Muscle of leg (tissue), 11 donors: ENCODE measurements around the gene SBK2. TPM values are rescaled to one million over a fixed set of nuclear protein-coding genes. Genes with fewer than 3 reads are reported as not detected.
A peak's percentile ranks its signal among the peaks of the same experiment; 100 is the strongest.

Experiments
- DNase-seq: peaks from one replicate; pipeline ENCODE4 v3.0.0; 2013
- H3K27ac ChIP-seq: one replicate; pipeline ENCODE4 v1.5.1; 2013; ENCODE audit warnings: mild to moderate bottlenecking, low read length, control low read depth
- H3K27me3 ChIP-seq: one replicate; pipeline ENCODE4 v1.6.1; 2013; ENCODE audit warnings: low read length; ENCODE audit not compliant: control insufficient read depth, insufficient read depth
- H3K36me3 ChIP-seq: one replicate; pipeline ENCODE4 v1.6.1; 2013; ENCODE audit warnings: low read length; ENCODE audit not compliant: control insufficient read depth, insufficient read depth
- H3K4me1 ChIP-seq: one replicate; pipeline ENCODE4 v1.6.1; 2013; ENCODE audit warnings: low read length; ENCODE audit not compliant: control insufficient read depth, insufficient read depth
- H3K4me3 ChIP-seq: one replicate; pipeline ENCODE4 v1.5.1; 2013; ENCODE audit warnings: low read length, control low read depth
- H3K9me3 ChIP-seq: replicated peaks from 2 replicates; pipeline ENCODE4 v1.6.1; 2013; ENCODE audit warnings: low read depth, low read length; ENCODE audit not compliant: control insufficient read depth
- WGBS: methylation state at CpG from one replicate; pipeline ENCODE4 v1.1.5; 2013; ENCODE audit warnings: missing lambda C conversion rate; ENCODE audit not compliant: insufficient coverage; 5-methylcytosine and 5-hydroxymethylcytosine counted together
- polyA plus RNA-seq, 8 donors: library from polyadenylated mRNA; unstranded; fragments of 120-200 nt; gene quantifications; one replicate each; pipeline versions ENCODE4 v1.2.1 to v1.2.3, GENCODE V29; 2013; ENCODE audit warnings: inconsistent platforms in 1 of 8, low replicate concordance in 1 of 8; ENCODE audit not compliant: insufficient read length in 8 of 8, insufficient read depth in 1 of 8
- total RNA-seq: library from RNA; stranded (reverse); fragments of 120-200 nt; gene quantifications from one replicate; pipeline ENCODE4 v1.2.4, GENCODE V29; 2013

The SBK2 gene
- total and polyA plus RNA-seq, 9 donors = 0.89 to 9.7 (median 3.7) TPM

DNA sequence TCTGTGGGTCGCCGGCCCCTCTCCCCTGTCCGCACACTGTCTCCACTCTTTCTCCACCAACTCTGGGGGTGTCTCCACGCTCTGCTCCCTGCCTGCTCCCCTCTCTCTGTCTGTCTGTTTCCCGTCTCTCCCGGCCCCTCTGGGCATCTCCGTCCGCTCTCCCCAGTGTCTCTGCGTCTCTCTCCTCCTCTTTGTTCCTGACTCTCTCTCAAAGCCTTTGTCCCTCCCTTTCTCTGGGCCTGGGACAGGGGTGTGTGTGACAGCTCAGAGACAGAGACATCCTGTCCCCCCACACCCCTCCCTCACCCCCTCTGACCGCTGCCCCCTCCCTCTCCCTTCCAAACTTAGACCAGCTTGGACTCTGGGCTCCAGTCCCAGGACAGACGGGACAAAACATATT is 9.1 kb upstream of the SBK2 start:
- Histone ChIP-seq H3K4me1 (peaks cover 40% of the 10 kb centered on the region), H3K9me3 (no peaks in the 10 kb centered on the region), H3K4me3 (no peak overlapping the region), H3K27me3 (peaks cover 16% of the 10 kb centered on the region), H3K36me3 (no peaks in the 10 kb centered on the region), H3K27ac (no peak overlapping the region)
- 44% methylated on average over 8 of the region's 11 CpGs for WGBS
- DNase-seq = no peak

DNA sequence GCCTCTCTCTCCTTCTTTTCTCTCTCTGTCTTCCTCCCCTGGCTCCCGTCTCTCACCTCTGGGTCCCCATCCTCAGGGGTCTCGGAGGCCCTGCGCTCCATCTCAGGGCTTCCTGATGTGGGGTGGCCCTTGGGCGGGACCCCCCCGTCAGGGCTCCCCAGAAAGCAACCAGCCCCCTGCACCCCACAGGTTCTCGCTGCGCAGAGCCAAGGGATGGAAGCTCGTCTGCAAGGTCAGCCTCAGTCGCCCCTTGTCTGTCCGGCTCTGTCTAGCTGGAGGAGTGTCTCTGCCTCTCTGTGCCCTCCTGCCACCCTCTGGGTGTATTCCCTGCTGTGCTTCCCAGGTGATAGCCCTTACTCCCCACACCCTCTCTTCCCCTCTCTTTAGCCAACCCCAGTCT is 8.5 kb upstream of the SBK2 start, which contains the start of gene SBK3:
Gene SBK3, minus strand, starts transcription at position 101 of the 400 bp plus-strand sequence. Its CDS starts 0 bp downstream, at position 101.
- no peak for DNase-seq
- Histone ChIP-seq H3K27me3 (peaks cover 16% of the 10 kb centered on the region), H3K4me3 (no peak within 1 kb of the TSS), H3K4me1 (peaks cover 45% of the 10 kb centered on the region), H3K9me3 (no peaks in the 10 kb centered on the region), H3K27ac (no peak within 1 kb of the TSS), H3K36me3 (no peaks in the 10 kb centered on the region)
- 78% methylated on average over 9 of the region's 10 CpGs for WGBS

DNA sequence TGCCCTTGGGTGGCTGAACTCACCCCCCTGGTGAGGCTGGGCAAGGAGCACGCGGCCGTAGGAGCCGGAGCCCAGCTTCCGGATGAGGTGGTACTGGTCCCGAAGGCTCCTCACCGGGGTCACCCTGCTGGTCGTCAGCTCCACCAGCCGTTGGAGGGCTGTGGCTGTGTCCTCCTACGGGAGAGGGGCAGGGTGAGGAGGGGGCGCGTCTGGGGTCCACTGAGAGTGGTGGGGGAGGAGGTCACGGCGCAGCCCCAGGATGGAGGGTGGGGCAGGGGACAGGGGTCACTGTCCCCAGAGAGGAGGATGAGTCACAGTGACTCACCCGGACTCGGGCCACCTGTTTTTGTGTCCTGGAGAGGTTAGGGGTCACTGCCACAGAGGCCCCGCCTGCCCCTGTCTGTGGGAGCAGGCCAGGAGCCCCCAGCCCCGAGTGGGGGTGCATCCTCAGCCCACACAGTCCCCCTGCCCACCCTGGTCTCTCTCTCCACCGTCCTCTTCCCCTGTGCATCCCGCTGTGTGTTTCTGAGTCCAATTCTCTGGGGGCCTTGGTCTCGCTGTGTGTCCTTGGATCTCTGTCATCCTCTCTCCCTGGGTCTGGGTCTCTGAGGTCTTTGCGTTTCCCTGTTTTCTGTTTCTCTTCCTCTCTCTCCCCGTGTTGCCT is 8.0 kb upstream of the SBK2 start:
- no peak for DNase-seq
- WGBS = 69% methylated on average over 14 of the region's 23 CpGs
- Histone ChIP-seq H3K4me3 (no peak overlapping the region), H3K4me1 (peaks cover 47% of the 10 kb centered on the region), H3K27me3 (peaks cover 11% of the 10 kb centered on the region), H3K36me3 (no peaks in the 10 kb centered on the region), H3K27ac (no peak overlapping the region), H3K9me3 (no peaks in the 10 kb centered on the region)

GRCh38 chr19:55544014-55544413 is 7.1 kb upstream of the SBK2 start:
- Histone ChIP-seq H3K27me3 (peaks cover 7% of the 10 kb centered on the region), H3K36me3 (no peaks in the 10 kb centered on the region), H3K4me1 (peaks cover 49% of the 10 kb centered on the region), H3K27ac (no peak overlapping the region), H3K4me3 (no peak overlapping the region), H3K9me3 (no peaks in the 10 kb centered on the region)
- no peak for DNase-seq
- 82% methylated on average over 14 of the region's 15 CpGs for WGBS

DNA sequence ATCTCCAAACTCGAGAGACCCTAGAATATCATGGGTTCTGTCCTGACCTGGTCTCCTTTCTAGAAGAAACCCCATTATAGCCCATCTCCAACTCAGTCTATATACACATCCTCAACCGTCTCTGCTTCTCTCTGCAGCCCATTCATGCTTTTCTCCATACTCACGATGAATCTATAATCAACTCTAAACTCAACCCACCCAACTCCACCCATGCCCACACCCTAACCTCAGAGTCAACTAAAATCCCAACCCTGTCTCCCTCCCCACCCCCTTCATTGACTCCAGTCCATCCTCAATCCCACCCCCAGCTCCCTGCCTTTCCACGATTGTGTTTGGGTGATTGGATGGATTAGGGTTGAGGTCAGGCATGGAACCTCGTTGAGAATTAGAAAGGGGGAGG is 6.6 kb upstream of the SBK2 start:
- H3K4me1 ChIP-seq = peaks cover 49% of the 10 kb centered on the region
- H3K9me3 ChIP-seq = no peaks in the 10 kb centered on the region
- WGBS = 81% methylated on average over 3 of the region's 5 CpGs
- no peak overlapping the region for H3K27ac ChIP-seq
- no peak for DNase-seq
- no peaks in the 10 kb centered on the region for H3K36me3 ChIP-seq
- H3K27me3 ChIP-seq = peaks cover 7% of the 10 kb centered on the region
- no peak overlapping the region for H3K4me3 ChIP-seq

- no peak for DNase-seq
- H3K4me1 ChIP-seq = peaks cover 58% of the 10 kb centered on the region
- no peaks in the 10 kb centered on the region for H3K36me3 ChIP-seq
- no peak overlapping the region for H3K27ac ChIP-seq
- H3K9me3 ChIP-seq = no peaks in the 10 kb centered on the region
- H3K27me3 ChIP-seq = peaks cover 7% of the 10 kb centered on the region
- no peak overlapping the region for H3K4me3 ChIP-seq
- 89% methylated on average over 7 of the region's 7 CpGs for WGBS
Measured at GRCh38 chr19:55542292-55542855, 5.4 kb upstream of the SBK2 start.

GRCh38 chr19:55541091-55541490 is 4.2 kb upstream of the SBK2 start:
- DNase-seq = no peak
- no peaks in the 10 kb centered on the region for H3K9me3 ChIP-seq
- no peaks in the 10 kb centered on the region for H3K36me3 ChIP-seq
- peaks cover 55% of the 10 kb centered on the region for H3K4me1 ChIP-seq
- H3K27ac ChIP-seq = no peak overlapping the region
- WGBS = 76% methylated on average over 19 of the region's 19 CpGs
- H3K27me3 ChIP-seq = peaks cover 7% of the 10 kb centered on the region
- no peak overlapping the region for H3K4me3 ChIP-seq

GRCh38 chr19:55540619-55541018 is 3.7 kb upstream of the SBK2 start:
- peaks cover 50% of the 10 kb centered on the region for H3K4me1 ChIP-seq

GRCh38 chr19:55539090-55539984 is 2.4 kb upstream of the SBK2 start:
- H3K36me3 ChIP-seq = no peaks in the 10 kb centered on the region
- no peak overlapping the region for H3K27ac ChIP-seq
- DNase-seq = no peak
- H3K4me3 ChIP-seq = no peak overlapping the region
- 74% methylated on average over 32 of the region's 33 CpGs for WGBS
- H3K4me1 ChIP-seq = peaks cover 45% of the 10 kb centered on the region
- H3K9me3 ChIP-seq = no peaks in the 10 kb centered on the region
- H3K27me3 ChIP-seq = no peaks in the 10 kb centered on the region

More at GRCh38 chr19:55540619-55541018, 3.7 kb upstream of the SBK2 start:
- Histone ChIP-seq H3K4me3 (no peak overlapping the region), H3K27ac (no peak overlapping the region), H3K9me3 (no peaks in the 10 kb centered on the region), H3K36me3 (no peaks in the 10 kb centered on the region), H3K27me3 (peaks cover 6% of the 10 kb centered on the region)
- peak; percentile 73 for DNase-seq
- 9% methylated on average over 8 of the region's 10 CpGs for WGBS

- no peaks in the 10 kb centered on the region for H3K27me3 ChIP-seq
- H3K36me3 ChIP-seq = no peaks in the 10 kb centered on the region
- 44% methylated on average over 2 of the region's 5 CpGs for whole genome bisulfite sequencing
- H3K9me3 ChIP-seq = no peaks in the 10 kb centered on the region
- peak overlapping the region; percentile 76 for H3K27ac ChIP-seq
- H3K4me3 ChIP-seq = no peak overlapping the region
- H3K4me1 ChIP-seq = peaks cover 45% of the 10 kb centered on the region
- no peak for DNase-seq
Measured at GRCh38 chr19:55538132-55538531, 1.2 kb upstream of the SBK2 start.
